AG09309 (cell line): ENCODE results near the gene PSD4.

Source experiments
- DNase-seq: peaks from one replicate; pipeline ENCODE4 v3.0.0-alpha.2; 2010; ENCODE audit warnings: low read depth
- H3K4me3 ChIP-seq: 2 replicates; pipeline ENCODE4 v1.5.1; 2011; ENCODE audit warnings: mild to moderate bottlenecking, low read depth, low read length, moderate library complexity; ENCODE audit not compliant: control insufficient read depth
- TF ChIP-seq, protein P1 (sequence below): IDR thresholded peaks from 2 replicates; pipeline ENCODE4 v1.5.1; 2011; ENCODE audit warnings: mild to moderate bottlenecking, low read depth, low read length, inconsistent platforms; ENCODE audit not compliant: insufficient read depth, control insufficient read depth; ENCODE audit errors: missing control alignments

Gene PSD4

GRCh38 chr2:113246606-113247005 is 72.8 kb downstream of the PSD4 start:
- no peak overlapping the region for H3K4me3 ChIP-seq
- TF ChIP-seq, protein P1, sequence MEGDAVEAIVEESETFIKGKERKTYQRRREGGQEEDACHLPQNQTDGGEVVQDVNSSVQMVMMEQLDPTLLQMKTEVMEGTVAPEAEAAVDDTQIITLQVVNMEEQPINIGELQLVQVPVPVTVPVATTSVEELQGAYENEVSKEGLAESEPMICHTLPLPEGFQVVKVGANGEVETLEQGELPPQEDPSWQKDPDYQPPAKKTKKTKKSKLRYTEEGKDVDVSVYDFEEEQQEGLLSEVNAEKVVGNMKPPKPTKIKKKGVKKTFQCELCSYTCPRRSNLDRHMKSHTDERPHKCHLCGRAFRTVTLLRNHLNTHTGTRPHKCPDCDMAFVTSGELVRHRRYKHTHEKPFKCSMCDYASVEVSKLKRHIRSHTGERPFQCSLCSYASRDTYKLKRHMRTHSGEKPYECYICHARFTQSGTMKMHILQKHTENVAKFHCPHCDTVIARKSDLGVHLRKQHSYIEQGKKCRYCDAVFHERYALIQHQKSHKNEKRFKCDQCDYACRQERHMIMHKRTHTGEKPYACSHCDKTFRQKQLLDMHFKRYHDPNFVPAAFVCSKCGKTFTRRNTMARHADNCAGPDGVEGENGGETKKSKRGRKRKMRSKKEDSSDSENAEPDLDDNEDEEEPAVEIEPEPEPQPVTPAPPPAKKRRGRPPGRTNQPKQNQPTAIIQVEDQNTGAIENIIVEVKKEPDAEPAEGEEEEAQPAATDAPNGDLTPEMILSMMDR: no peak
- no peak for DNase-seq

DNA sequence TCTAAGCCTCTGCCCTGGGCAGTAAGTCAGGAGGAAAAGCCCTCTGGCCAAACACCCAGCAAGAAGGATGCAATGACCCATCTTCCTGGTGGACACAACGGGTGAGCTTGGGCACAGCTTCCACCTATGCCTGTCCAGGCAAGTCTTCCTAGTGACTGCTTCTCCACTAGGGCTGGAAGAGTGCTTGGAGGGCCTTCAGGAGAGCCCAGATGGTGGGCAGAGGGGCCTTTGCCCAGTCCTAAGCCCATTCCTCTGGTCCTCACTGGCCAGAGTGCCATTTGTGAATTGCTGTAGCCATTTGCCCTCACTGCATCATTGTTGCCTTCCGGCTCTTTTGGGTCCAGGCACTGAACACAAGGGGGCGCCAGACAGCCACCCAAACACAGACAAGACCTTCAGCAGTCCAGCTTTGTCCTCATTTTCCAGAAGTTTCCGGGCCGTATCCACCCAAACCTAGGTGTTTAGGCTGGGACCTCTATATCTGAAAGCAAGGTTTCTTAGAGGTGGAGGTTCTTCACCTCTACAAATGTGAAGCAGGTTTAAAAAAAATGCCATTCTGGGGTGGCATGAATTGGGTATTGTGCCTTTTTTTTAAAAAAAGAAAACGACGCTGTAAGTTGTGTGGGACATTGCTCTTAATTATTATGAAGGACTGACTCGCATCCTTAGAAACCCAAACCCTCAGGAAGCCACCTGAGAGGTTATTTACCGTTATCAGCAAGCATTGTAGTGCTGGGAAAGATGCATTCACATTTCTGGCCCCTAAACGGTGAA is 75.4 kb downstream of the PSD4 start:
- TF ChIP-seq, protein P1: peak; percentile 96
- DNase-seq: peak; percentile 25
- no peak overlapping the region for H3K4me3 ChIP-seq

DNA sequence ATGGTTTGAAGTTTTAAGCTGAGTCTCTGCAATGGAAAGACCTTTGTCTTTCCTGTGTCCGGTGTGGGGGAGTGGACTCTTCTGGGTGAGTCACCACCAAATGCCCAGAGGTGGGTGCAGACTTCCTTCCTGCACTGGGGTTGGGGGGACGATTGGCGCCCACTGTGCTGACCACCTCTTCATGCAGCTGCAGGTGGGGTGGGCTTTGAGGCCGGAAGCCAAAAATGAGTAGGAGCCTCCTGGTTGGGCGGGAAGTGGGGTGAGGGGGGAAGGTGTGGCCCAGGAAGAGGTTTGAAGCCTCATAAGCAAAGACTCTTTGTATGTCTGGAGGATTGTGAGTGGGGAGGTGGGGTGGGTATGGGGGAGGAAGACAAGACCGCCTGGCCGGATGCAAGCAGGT is 77.3 kb downstream of the PSD4 start:
- TF ChIP-seq, protein P1: no peak
- no peak for DNase-seq
- H3K4me3 ChIP-seq: no peak overlapping the region

DNA sequence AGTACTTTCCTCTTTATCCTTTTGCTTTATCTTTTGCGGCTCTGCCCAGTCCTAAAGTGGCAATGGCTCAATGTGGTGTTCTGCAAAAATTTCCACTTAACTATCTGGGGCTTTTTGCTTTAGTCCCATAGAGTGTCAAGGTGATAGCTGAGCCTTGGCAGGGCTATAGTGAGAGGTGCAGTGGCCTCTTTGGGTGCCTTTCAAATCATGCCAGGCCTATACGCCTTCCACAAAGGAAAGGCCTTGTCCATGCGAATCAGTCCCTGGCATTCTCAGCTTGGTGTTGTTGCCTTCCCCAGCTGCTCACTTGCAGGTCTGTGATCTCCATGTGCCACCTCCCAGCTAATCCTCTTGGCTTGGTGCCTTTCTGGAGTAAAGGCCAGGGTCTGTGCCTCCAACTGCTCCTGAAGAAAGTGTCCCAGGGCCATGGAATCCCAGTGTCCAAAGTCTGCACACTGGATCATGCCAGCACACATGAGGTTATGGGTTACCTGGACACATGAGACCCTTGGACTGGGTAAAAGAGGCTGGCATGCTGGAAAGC is 78.3 kb downstream of the PSD4 start:
- TF ChIP-seq, protein P1: no peak

DNA sequence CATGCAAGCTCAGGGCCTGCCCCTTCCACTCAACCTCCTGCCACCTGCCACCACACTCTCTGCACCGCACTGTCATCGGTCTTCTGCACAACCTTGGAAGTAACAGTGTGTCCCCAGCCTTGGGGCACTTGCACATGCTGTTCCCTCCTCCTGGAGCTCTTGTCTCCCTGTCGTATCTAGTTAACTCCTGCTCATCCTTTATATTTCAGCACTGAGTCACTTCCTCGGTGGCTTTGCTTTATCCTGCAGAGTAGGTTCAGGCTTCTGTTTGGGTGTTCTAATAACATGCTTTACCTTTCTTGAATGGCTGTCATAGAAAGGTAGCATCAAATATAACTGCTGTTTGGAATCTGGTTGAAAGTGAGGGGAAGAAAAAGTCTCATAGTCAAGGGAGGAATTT is 79.7 kb downstream of the PSD4 start:
- DNase-seq: no peak
- no peak overlapping the region for H3K4me3 ChIP-seq
- TF ChIP-seq, protein P1: no peak

More for the DNA sequence above, 78.3 kb downstream of the PSD4 start:
- no peak overlapping the region for H3K4me3 ChIP-seq
- no peak for DNase-seq

- DNase-seq: no peak
- TF ChIP-seq, protein P1: no peak
- no peak overlapping the region for H3K4me3 ChIP-seq
Measured at GRCh38 chr2:113255140-113256070, 81.6 kb downstream of the PSD4 start.
